AG10803 (cell line): ENCODE data around the gene IFT88.

Experiments
- DNase-seq: peaks from one replicate; pipeline ENCODE4 v3.0.0; 2010; ENCODE audit warnings: low read depth
- H3K4me3 ChIP-seq: 2 replicates; pipeline ENCODE4 v1.5.1; 2011; ENCODE audit warnings: mild to moderate bottlenecking, low read length, control low read depth
- TF ChIP-seq, protein P1 (sequence below): conservative IDR thresholded peaks from 2 replicates; pipeline ENCODE4 v1.5.1; 2011; ENCODE audit warnings: mild to moderate bottlenecking, low read length, control low read depth, inconsistent platforms

Gene IFT88

DNA sequence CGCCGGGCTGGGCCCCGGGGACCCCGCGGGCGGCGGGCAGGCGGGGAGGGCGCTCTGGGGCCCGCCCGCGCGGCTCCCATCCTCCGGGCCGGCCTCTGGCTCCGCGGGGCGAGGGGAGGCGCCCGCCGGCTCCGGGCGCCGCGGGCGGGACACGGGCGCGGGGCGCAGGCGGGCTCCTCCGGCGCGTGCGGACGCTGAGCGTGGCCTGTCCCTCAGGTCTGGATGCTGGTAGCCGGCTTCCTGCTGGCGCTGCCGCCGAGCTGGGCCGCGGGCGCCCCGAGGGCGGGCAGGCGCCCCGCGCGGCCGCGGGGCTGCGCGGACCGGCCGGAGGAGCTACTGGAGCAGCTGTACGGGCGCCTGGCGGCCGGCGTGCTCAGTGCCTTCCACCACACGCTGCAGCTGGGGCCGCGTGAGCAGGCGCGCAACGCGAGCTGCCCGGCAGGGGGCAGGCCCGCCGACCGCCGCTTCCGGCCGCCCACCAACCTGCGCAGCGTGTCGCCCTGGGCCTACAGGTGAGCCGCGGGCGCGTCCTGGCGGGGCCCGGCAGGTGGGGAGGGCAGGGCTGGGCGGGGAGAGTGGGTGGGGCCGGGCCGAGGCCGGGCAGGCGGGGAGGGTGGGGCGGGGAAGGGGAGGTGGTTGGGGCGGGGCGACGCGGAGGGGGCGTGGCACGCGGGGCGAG lies 137.0 kb downstream of the IFT88 start:
- peak overlapping the region; percentile 37 for H3K4me3 ChIP-seq
- DNase-seq, result peak; percentile 71
- TF ChIP-seq, protein P1, sequence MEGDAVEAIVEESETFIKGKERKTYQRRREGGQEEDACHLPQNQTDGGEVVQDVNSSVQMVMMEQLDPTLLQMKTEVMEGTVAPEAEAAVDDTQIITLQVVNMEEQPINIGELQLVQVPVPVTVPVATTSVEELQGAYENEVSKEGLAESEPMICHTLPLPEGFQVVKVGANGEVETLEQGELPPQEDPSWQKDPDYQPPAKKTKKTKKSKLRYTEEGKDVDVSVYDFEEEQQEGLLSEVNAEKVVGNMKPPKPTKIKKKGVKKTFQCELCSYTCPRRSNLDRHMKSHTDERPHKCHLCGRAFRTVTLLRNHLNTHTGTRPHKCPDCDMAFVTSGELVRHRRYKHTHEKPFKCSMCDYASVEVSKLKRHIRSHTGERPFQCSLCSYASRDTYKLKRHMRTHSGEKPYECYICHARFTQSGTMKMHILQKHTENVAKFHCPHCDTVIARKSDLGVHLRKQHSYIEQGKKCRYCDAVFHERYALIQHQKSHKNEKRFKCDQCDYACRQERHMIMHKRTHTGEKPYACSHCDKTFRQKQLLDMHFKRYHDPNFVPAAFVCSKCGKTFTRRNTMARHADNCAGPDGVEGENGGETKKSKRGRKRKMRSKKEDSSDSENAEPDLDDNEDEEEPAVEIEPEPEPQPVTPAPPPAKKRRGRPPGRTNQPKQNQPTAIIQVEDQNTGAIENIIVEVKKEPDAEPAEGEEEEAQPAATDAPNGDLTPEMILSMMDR, result peak; percentile 43

DNA sequence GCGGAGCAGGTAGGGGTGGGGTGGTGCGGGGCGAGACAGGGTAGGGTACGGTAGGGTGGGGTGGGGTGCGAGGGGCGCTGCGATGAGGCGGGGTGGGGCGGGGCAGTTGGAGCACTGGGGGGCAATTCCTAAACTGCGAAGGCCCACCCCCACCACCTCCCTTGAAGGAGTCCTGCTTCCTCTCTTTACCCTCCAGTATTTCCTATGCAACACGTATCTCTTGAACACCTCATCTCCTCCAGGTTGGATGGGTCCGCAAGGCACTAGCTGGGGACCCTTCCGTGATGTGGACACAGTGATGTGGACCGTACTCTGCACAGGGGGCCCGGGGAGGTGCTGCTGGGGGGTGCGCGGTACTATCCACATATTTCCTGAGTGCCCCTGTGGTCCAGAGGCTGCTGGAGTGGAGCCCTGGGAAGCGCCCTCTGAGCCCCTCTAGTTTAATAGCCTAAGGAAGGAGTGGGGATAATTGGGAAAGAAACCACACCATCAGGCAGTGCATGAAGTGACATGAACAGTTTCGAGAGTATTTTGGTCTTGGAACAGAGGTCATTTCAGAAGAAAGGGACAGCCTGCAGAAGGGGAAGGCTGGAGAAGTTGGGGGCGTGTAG lies 137.6 kb downstream of the IFT88 start:
- TF ChIP-seq, protein P1, result no peak
- H3K4me3 ChIP-seq, result no peak overlapping the region; the same call in 1 of the 2 replicates
- DNase-seq, result no peak

DNA sequence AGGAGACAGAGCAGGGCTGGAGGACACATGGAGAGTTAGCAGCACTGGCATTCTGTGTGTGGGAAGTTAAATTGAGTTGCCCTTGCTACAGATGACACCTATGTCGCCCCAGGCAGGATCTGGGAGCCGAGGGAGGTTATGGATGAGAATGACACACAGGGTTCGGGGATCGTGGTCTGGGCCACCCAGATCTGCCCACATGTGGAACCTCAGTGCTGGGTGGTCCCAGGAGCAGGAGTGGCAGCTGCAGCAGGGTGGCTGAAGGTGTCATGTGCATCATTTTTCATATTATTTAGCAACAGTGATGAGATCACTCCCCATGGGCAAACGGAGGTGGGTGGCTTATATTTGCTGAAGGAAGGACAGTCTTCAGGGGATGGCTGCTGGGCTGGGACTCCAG lies 139.7 kb downstream of the IFT88 start:
- no peak for DNase-seq
- no peak overlapping the region for H3K4me3 ChIP-seq
- TF ChIP-seq, protein P1, result no peak

DNA sequence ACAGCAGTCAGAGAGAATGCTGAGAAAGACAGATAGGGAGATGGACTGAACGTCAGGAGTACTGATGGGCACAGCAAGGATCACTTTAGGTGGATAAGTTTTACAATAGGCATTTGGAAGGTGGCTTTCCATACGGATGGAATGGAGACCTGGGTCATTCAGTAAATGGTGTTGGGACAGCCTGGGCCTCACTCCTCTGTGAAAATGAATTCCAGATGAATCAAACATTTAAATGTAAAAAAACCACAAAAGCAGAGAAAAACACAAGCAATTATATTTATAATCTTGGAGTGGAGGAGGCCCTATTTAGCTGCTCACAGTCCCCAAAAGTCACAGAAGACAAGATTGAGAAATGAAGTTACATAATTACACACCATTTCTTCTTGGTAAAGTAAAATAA lies 141.3 kb downstream of the IFT88 start:
- DNase-seq, result peak; percentile 35
- TF ChIP-seq, protein P1, result no peak
- H3K4me3 ChIP-seq, result no peak overlapping the region

DNA sequence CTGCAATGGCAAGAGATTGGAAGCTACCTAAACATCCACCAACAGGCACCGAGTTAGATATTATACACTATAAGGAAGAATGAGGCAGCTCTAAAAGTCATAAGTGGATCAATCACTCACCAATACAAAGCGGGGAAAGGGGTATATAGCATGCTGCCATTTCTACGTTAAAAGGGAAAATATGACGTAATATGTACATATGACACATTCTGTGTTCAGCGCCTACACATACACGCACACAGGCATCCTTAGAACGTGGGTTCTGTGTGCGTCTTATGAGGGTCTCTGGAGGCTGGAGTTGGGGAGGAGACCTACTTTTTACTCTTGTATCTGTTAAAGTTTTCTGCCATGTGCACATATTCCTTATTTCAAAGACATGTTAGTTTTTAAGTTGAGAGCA lies 142.4 kb downstream of the IFT88 start:
- no peak for DNase-seq
- TF ChIP-seq, protein P1, result no peak
- no peak overlapping the region for H3K4me3 ChIP-seq

DNA sequence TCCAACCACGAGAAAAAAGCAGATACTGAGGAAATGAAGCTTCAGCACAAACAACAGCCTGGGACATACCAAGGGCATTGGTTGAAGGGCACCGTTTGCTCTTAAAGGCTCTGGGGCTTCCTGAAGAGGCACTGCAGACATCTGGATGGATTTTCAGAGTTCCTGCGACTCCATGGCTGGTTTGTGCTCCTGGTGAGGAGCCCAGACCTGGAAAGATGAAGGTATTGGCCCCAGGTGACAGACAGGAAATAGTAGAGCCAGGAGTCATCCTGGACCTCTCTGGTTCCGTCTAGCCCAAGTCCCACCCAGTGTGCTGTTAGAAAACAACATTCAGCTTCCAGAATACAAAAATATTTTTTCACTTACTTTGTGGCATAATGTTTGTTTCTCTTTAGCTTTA lies 142.8 kb downstream of the IFT88 start:
- no peak for DNase-seq
- H3K4me3 ChIP-seq, result no peak overlapping the region
- TF ChIP-seq, protein P1, result no peak
